Esophagus squamous epithelium (tissue), 4 donors: Measurements from ENCODE around the gene NAA80.

Experiments used
- CTCF ChIP-seq, 6 experiments: fragments of 450-650 bp in 4 of 6; fragments of 200-600 bp in 2 of 6; sonication (generic) in 2 of 6; IDR thresholded peaks; one replicate each; pipeline ENCODE4 v1.5.1; 2016 to 2019; ENCODE audit warnings: antibody characterized with exemption in 6 of 6, mild to moderate bottlenecking in 4 of 6, moderate library complexity in 4 of 6
- POLR2A ChIP-seq, 4 donors: fragments of 450-650 bp; IDR thresholded peaks; one replicate each; pipeline ENCODE4 v1.6.1; 2017; ENCODE audit warnings: antibody characterized with exemption in 4 of 4, mild to moderate bottlenecking in 4 of 4, moderate library complexity in 3 of 4

GRCh38 chr3:50266836-50267235 lies 32.4 kb downstream of the NAA80 start:
- TF ChIP-seq CTCF (IDR thresholded peaks at IDR 0.05) (no peak), POLR2A (IDR thresholded peaks at IDR 0.05) (no peak)
